ENCODE data around the gene BAZ1A. TPM values are rescaled to one million over a fixed set of nuclear protein-coding genes. Genes with fewer than 3 reads are reported as not detected.

BAZ1A gene
- total RNA-seq, 1 experiment from 2014 or later: 24.2 TPM

- TF ChIP-seq, protein P1, sequence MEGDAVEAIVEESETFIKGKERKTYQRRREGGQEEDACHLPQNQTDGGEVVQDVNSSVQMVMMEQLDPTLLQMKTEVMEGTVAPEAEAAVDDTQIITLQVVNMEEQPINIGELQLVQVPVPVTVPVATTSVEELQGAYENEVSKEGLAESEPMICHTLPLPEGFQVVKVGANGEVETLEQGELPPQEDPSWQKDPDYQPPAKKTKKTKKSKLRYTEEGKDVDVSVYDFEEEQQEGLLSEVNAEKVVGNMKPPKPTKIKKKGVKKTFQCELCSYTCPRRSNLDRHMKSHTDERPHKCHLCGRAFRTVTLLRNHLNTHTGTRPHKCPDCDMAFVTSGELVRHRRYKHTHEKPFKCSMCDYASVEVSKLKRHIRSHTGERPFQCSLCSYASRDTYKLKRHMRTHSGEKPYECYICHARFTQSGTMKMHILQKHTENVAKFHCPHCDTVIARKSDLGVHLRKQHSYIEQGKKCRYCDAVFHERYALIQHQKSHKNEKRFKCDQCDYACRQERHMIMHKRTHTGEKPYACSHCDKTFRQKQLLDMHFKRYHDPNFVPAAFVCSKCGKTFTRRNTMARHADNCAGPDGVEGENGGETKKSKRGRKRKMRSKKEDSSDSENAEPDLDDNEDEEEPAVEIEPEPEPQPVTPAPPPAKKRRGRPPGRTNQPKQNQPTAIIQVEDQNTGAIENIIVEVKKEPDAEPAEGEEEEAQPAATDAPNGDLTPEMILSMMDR (IDR thresholded peaks at IDR 0.05 in 2 of 3, conservative IDR thresholded peaks at IDR 0.05 in 1 of 3; ENCODE audit: borderline replicate concordance in 1 of 3, insufficient read depth in 1 of 3, low read depth in 2 of 3, low read length in 2 of 3): no peak
- TF ChIP-seq SRF (IDR thresholded peaks at IDR 0.05; ENCODE audit: low read depth) (no peak), CBX3 (IDR thresholded peaks at IDR 0.05; ENCODE audit: low read depth) (no peak), EZH2phosphoT487 (IDR thresholded peaks at IDR 0.05; ENCODE audit: borderline replicate concordance) (no peak), ZNF274 (IDR thresholded peaks at IDR 0.05; ENCODE audit: low read depth, low read length) (no peak), TCF7L2 (IDR thresholded peaks at IDR 0.05; ENCODE audit: borderline replicate concordance, extremely low read depth, insufficient read depth, insufficient read length) (no peak), EGR1 (IDR thresholded peaks at IDR 0.05; ENCODE audit: low read depth) (no peak), ZBTB33 (IDR thresholded peaks at IDR 0.05; ENCODE audit: extremely low read depth, insufficient replicate concordance, low read length) (no peak), POLR2A (IDR thresholded peaks at IDR 0.05; ENCODE audit: borderline replicate concordance, extremely low read depth, insufficient read depth, insufficient read length) (no peak)
Measured at GRCh38 chr14:34778744-34779143, 96.4 kb downstream of the BAZ1A start (continued).

GRCh38 chr14:34776611-34777010 is 98.5 kb downstream of the BAZ1A start:
- Histone ChIP-seq H3K36me3 (ENCODE audit: control insufficient read depth in 1 of 2, insufficient read depth in 2 of 2, low read length in 2 of 2) (peaks cover 7 to 10% of the 10 kb centered on the region in 2 experiments; a peak in 2 of 4 replicates), H3K4me1 (ENCODE audit: control insufficient read depth in 1 of 2, insufficient read depth in 2 of 2, low read length in 2 of 2) (no peaks in the 10 kb centered on the region), H3K79me2 (ENCODE audit: insufficient read depth, low read length) (no peaks in the 10 kb centered on the region), H2AFZ (ENCODE audit: low read depth, low read length, poor library complexity, severe bottlenecking) (no peak overlapping the region), H3K9me2 (ENCODE audit: insufficient read depth) (no peaks in the 10 kb centered on the region), H3K9ac (ENCODE audit: low read length) (no peak overlapping the region), H3K9me3 (ENCODE audit: control insufficient read depth in 1 of 2, insufficient read depth in 1 of 2, low read depth in 1 of 2, low read length in 2 of 2) (no peaks in the 10 kb centered on the region), H3K27ac (ENCODE audit: low read depth, low read length) (no peak overlapping the region), H3K27me3 (ENCODE audit: insufficient read depth, low read length) (no peaks in the 10 kb centered on the region), H3K4me2 (ENCODE audit: low read length) (no peak overlapping the region), H4K20me1 (ENCODE audit: insufficient read depth) (no peaks in the 10 kb centered on the region), H3K4me3 (replicated peaks in 1 of 2; ENCODE audit: low read depth in 1 of 2, low read length in 2 of 2) (no peak overlapping the region)
- RAD21 ChIA-PET (ENCODE audit: low non-redundant PET in 1 of 2, low total read pairs in 2 of 2, uncharacterized antibody in 2 of 2, unreplicated experiment in 2 of 2): no interaction called here
- intact Hi-C loops (cut with micrococcal nuclease): no loop called here
- ATAC-seq: no peak
- no peak for DNase-seq (ENCODE audit: low read depth, low spot score)
- TF ChIP-seq EZH2 (IDR thresholded peaks at IDR 0.05): no peak
- TF ChIP-seq, protein P2, sequence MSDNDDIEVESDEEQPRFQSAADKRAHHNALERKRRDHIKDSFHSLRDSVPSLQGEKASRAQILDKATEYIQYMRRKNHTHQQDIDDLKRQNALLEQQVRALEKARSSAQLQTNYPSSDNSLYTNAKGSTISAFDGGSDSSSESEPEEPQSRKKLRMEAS (IDR thresholded peaks at IDR 0.05): no peak
- no peak for TF ChIP-seq FOSL1 (IDR thresholded peaks at IDR 0.05; ENCODE audit: low read depth)
- TF ChIP-seq SIN3A (IDR thresholded peaks at IDR 0.05; ENCODE audit: low read depth): no peak
- no peak for TF ChIP-seq EZH2phosphoT487 (IDR thresholded peaks at IDR 0.05; ENCODE audit: borderline replicate concordance)
- no peak for TF ChIP-seq POLR2AphosphoS5 (IDR thresholded peaks at IDR 0.05; ENCODE audit: low read depth, low read length)
- CTCF ChIA-PET: no interaction called here
- POLR2A ChIA-PET: no interaction called here
- BruUV-seq (replicated peaks): no TSS peak

All from HCT116 (cell line).